Skeletal muscle tissue (tissue), 1 donor: ENCODE data around the gene SCYGR1. TPM values are rescaled to one million over a fixed set of nuclear protein-coding genes. Genes with fewer than 3 reads are reported as not detected.

ENCODE experiments used
- total RNA-seq: library from RNA; depleted of rRNA; stranded (reverse); fragments of >200 nt; gene quantifications from one replicate; pipeline ENCODE4 v1.2.3, GENCODE V29; 2014

SCYGR1 gene
- total RNA-seq, 1 donor from 2014 or later: not detected

Other genes with a start within 250 kb of the SCYGR1 start
- under 0.01 TPM for gene COL4A4, start 223.7 kb downstream of the SCYGR1 start, total RNA-seq
- gene COL4A3, start 223.3 kb downstream of the SCYGR1 start, total RNA-seq: under 0.01 TPM
- gene MFF, start 62.7 kb downstream of the SCYGR1 start, total RNA-seq: 65.8 TPM
- gene TM4SF20, start 8.6 kb downstream of the SCYGR1 start, total RNA-seq: not detected
- gene AGFG1, start 84.2 kb upstream of the SCYGR1 start, total RNA-seq: 20.9 TPM
- not detected for gene SCYGR2, start 210.9 kb upstream of the SCYGR1 start, total RNA-seq
- not detected for gene SCYGR3, start 226.9 kb upstream of the SCYGR1 start, total RNA-seq
- not detected for gene SCYGR4, start 229.5 kb upstream of the SCYGR1 start, total RNA-seq